Heart left ventricle (tissue), 13 donors: ENCODE measurements around the gene HPS3.

Experiments used
- POLR2A ChIP-seq, 2 donors: fragments of 450-650 bp; IDR thresholded peaks; one replicate each; pipeline ENCODE4 v1.6.1; 2017; ENCODE audit warnings: antibody characterized with exemption in 2 of 2, mild to moderate bottlenecking in 2 of 2, moderate library complexity in 2 of 2
- TF ChIP-seq, protein P1 (sequence below), 12 donors: fragments of 200-600 bp; sonication (generic) in 4 of 12; IDR thresholded peaks; one replicate each; pipeline versions ENCODE4 v1.5.0 to v1.8.0; 2018 to 2022; ENCODE audit warnings: antibody characterized with exemption in 12 of 12, mild to moderate bottlenecking in 5 of 12
- donor health status: ischemic (EF 13 %, LVEDD 7.1; RV severe dilation, severe dysfunction).
- donor health status: DM: no; HTN: yes; CAD: no.
- donor health status: DM: no; HTN: no; CAD: no.
- donor health status: ischemic (EF 25% LVEDD 6.9; RV normal size, moderate dysfunction).
- donor health status: ischemic (EF 25% LVEDD 5.7; RV mildly dilated, moderate dysfunction).
- donor health status: ischemic (EF 35%, LVEDD 5.7; RV mildly dilated, moderate dysfunction).
- donor health status: nonischemic (EF 11% LVEDD 7.7; RV severe dilation, severe dysfunction).
- donor health status: DM: yes; HTN: yes; CAD: no.
- donor health status: PGD.
- donor health status: ischemic (EF 29% LVEDD 5.4; RV normal size, mild dysfunction).
- donor health status: nonischemic (EF 23%, LVEDD 6.1; RV moderate dilation, normal function).

DNA sequence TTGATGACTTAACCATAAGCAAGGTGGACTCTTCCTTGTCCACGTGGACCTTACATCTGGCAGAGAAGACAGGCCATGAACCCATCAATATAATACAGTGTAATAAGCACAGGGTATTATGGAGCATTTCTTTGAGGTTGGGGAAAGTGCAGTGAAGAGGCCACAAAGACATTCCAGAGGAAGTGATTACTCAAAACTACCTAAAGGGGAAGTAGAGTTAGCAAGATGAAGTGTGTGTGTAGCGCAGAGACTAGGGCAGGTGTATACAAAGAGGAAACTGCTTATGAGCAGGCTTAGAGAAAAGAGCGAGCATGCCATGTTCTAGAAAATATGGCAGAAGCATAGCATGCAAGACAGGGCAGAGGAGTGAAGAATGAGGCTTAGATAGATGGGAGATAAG lies 74.3 kb downstream of the HPS3 start:
- TF ChIP-seq, protein P1, sequence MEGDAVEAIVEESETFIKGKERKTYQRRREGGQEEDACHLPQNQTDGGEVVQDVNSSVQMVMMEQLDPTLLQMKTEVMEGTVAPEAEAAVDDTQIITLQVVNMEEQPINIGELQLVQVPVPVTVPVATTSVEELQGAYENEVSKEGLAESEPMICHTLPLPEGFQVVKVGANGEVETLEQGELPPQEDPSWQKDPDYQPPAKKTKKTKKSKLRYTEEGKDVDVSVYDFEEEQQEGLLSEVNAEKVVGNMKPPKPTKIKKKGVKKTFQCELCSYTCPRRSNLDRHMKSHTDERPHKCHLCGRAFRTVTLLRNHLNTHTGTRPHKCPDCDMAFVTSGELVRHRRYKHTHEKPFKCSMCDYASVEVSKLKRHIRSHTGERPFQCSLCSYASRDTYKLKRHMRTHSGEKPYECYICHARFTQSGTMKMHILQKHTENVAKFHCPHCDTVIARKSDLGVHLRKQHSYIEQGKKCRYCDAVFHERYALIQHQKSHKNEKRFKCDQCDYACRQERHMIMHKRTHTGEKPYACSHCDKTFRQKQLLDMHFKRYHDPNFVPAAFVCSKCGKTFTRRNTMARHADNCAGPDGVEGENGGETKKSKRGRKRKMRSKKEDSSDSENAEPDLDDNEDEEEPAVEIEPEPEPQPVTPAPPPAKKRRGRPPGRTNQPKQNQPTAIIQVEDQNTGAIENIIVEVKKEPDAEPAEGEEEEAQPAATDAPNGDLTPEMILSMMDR (IDR thresholded peaks at IDR 0.05): no peak
- TF ChIP-seq POLR2A (IDR thresholded peaks at IDR 0.05): no peak
